Measurements from ENCODE around the gene TNRC6A.

Gene TNRC6A

DNA sequence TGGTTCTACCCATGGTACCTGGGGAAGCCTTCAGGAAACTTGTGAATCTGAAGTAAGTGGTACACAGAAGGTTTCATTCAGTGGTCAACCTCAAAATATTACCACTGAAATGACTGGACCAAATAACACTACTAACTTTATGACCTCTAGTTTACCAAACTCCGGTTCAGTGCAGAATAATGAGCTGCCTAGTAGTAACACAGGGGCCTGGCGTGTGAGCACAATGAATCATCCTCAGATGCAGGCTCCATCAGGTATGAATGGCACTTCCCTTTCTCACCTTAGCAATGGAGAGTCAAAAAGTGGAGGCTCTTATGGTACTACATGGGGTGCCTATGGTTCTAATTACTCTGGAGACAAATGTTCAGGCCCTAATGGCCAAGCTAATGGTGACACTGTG, 60.4 kb downstream of the TNRC6A start:
- Histone ChIP-seq H3K9me3 (ENCODE audit: insufficient read depth, low read length) (no peaks in the 10 kb centered on the region), H4K20me1 (ENCODE audit: insufficient read depth, low read length) (peaks cover 6% of the 10 kb centered on the region; the same call in 1 of the 2 replicates), H3K4me3 (ENCODE audit: low read length) (no peak overlapping the region), H3K27ac (ENCODE audit: low read length) (no peak overlapping the region), H3K79me2 (ENCODE audit: low read length) (0 out of 2 replicates have a peak, but pooled peaks cover 4% of the 10 kb centered on the region), H3K4me1 (ENCODE audit: low read length) (no peaks in the 10 kb centered on the region), H3K27me3 (ENCODE audit: low read depth, low read length) (no peaks in the 10 kb centered on the region), H3K36me3 (replicated peaks; ENCODE audit: low read depth, low read length) (peaks cover 52% of the 10 kb centered on the region), H3K4me2 (ENCODE audit: low read length) (no peak overlapping the region), H2AFZ (ENCODE audit: low read depth, low read length) (no peak overlapping the region), H3K9ac (ENCODE audit: low read length) (no peak overlapping the region)
- TF ChIP-seq, protein P1, sequence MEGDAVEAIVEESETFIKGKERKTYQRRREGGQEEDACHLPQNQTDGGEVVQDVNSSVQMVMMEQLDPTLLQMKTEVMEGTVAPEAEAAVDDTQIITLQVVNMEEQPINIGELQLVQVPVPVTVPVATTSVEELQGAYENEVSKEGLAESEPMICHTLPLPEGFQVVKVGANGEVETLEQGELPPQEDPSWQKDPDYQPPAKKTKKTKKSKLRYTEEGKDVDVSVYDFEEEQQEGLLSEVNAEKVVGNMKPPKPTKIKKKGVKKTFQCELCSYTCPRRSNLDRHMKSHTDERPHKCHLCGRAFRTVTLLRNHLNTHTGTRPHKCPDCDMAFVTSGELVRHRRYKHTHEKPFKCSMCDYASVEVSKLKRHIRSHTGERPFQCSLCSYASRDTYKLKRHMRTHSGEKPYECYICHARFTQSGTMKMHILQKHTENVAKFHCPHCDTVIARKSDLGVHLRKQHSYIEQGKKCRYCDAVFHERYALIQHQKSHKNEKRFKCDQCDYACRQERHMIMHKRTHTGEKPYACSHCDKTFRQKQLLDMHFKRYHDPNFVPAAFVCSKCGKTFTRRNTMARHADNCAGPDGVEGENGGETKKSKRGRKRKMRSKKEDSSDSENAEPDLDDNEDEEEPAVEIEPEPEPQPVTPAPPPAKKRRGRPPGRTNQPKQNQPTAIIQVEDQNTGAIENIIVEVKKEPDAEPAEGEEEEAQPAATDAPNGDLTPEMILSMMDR (IDR thresholded peaks at IDR 0.05; ENCODE audit: low read depth, low read length), result no peak
- TF ChIP-seq EZH2phosphoT487 (IDR thresholded peaks at IDR 0.05; ENCODE audit: low read depth), result no peak

DNA sequence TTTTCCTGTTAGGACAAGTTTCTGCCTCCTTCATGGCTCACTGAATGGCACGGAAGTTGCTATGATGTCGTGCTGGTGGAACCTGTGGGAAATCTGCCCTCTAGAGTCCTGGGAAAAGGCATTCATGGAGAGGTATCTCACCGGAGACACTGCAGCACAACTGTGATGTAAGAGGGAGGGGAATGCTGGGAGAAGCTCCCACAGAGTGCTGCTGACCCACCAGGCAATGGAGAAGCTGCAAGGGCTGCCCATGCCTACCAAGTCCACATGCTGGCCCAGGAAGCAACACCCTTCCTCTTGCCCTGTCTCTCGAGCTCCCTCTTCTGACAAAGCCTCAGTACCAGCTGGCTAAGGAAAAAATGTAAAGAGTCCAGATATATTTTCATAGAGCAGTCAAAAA, 71.1 kb downstream of the TNRC6A start:
- Histone ChIP-seq H3K9me3 (ENCODE audit: insufficient read depth, low read length) (no peaks in the 10 kb centered on the region), H2AFZ (ENCODE audit: low read depth, low read length) (no peak overlapping the region), H3K4me2 (ENCODE audit: low read length) (no peak overlapping the region), H3K27ac (ENCODE audit: low read length) (no peak overlapping the region), H4K20me1 (ENCODE audit: insufficient read depth, low read length) (0 out of 2 replicates have a peak, but pooled peaks cover 7% of the 10 kb centered on the region), H3K9ac (ENCODE audit: low read length) (no peak overlapping the region), H3K4me3 (ENCODE audit: low read length) (no peak overlapping the region), H3K27me3 (ENCODE audit: low read depth, low read length) (no peaks in the 10 kb centered on the region), H3K36me3 (replicated peaks; ENCODE audit: low read depth, low read length) (peaks cover 71% of the 10 kb centered on the region), H3K79me2 (ENCODE audit: low read length) (no peaks in the 10 kb centered on the region), H3K4me1 (ENCODE audit: low read length) (no peaks in the 10 kb centered on the region)
- TF ChIP-seq, protein P1 (IDR thresholded peaks at IDR 0.05; ENCODE audit: low read depth, low read length), result peak; percentile 43
- no peak for TF ChIP-seq EZH2phosphoT487 (IDR thresholded peaks at IDR 0.05; ENCODE audit: low read depth)

DNA sequence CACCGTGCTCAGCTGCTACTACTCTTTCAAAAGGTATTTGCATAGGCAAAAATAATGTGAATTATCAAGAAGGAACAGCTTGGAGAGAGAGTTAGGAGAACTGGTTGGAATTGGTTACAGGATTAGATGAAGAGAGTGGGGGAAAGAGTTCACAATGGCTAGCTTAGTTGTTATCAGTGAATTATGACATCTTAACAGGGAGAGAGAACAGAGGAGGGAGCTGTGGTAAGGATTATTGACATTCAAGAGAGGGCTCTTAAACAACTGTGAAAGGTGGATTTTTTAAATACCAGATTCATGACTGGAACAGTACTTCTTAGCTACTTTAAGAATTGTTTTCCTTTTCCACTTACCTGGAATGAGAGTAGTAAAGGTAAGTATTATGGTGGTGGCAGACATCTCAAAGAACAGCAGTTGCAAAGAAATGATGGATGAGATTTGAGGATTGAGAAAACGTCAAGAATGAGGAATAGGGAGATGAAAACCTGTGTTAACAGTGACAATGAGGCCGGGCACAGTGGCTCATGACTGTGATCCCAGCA, 72.4 kb downstream of the TNRC6A start:
- no peak for TF ChIP-seq EZH2phosphoT487 (IDR thresholded peaks at IDR 0.05; ENCODE audit: low read depth)
- H3K27ac ChIP-seq (ENCODE audit: low read length), result no peak overlapping the region
- no peaks in the 10 kb centered on the region for H3K9me3 ChIP-seq (ENCODE audit: insufficient read depth, low read length)
- no peaks in the 10 kb centered on the region for H3K79me2 ChIP-seq (ENCODE audit: low read length)
- no peaks in the 10 kb centered on the region for H3K27me3 ChIP-seq (ENCODE audit: low read depth, low read length)
- no peak overlapping the region for H3K4me2 ChIP-seq (ENCODE audit: low read length)
- no peak overlapping the region for H3K4me3 ChIP-seq (ENCODE audit: low read length)
- H3K36me3 ChIP-seq (replicated peaks; ENCODE audit: low read depth, low read length), result peaks cover 71% of the 10 kb centered on the region
- H4K20me1 ChIP-seq (ENCODE audit: insufficient read depth, low read length), result 0 out of 2 replicates have a peak, but pooled peaks cover 7% of the 10 kb centered on the region
- H2AFZ ChIP-seq (ENCODE audit: low read depth, low read length), result no peak overlapping the region
- no peak overlapping the region for H3K9ac ChIP-seq (ENCODE audit: low read length)
- H3K4me1 ChIP-seq (ENCODE audit: low read length), result no peaks in the 10 kb centered on the region

DNA sequence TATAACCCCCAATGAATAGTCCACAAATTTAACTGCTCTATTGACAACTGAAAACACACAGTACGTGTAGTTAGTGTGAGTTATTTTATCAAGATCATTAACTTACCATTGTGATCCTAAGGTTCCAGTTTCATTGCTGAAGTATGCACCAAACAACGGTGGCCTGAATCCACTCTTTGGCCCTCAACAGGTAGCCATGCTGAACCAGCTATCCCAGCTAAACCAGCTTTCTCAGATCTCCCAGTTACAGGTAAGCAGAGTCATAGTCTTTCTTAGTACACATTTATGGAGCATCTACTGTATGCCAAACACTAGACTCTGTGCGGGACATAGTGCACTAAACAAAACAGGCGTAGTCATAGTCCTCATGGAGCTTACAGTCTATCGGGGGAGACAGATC, 76.0 kb downstream of the TNRC6A start:
- Histone ChIP-seq H2AFZ (ENCODE audit: low read depth, low read length) (no peak overlapping the region), H3K4me1 (ENCODE audit: low read length) (no peaks in the 10 kb centered on the region), H3K9ac (ENCODE audit: low read length) (no peak overlapping the region), H3K27me3 (ENCODE audit: low read depth, low read length) (no peaks in the 10 kb centered on the region), H3K36me3 (replicated peaks; ENCODE audit: low read depth, low read length) (peaks cover 59% of the 10 kb centered on the region), H3K9me3 (ENCODE audit: insufficient read depth, low read length) (no peaks in the 10 kb centered on the region), H3K27ac (ENCODE audit: low read length) (no peak overlapping the region), H4K20me1 (ENCODE audit: insufficient read depth, low read length) (no peaks in the 10 kb centered on the region), H3K4me3 (ENCODE audit: low read length) (no peak overlapping the region), H3K79me2 (ENCODE audit: low read length) (no peaks in the 10 kb centered on the region), H3K4me2 (ENCODE audit: low read length) (no peak overlapping the region)
- TF ChIP-seq EZH2phosphoT487 (IDR thresholded peaks at IDR 0.05; ENCODE audit: low read depth), result no peak
- TF ChIP-seq, protein P1 (IDR thresholded peaks at IDR 0.05; ENCODE audit: low read depth, low read length), result no peak
